HK-2 (cell line): ENCODE measurements around the gene ETDC.

Source experiments
- DNase-seq: peaks from one replicate; pipeline ENCODE4 v3.0.0-alpha.2; 2018; ENCODE audit not compliant: unreplicated experiment

Gene ETDC

GRCh38 chrX:135346975-135347374 lies 37.7 kb downstream of the ETDC start:
- no peak for DNase-seq

DNA sequence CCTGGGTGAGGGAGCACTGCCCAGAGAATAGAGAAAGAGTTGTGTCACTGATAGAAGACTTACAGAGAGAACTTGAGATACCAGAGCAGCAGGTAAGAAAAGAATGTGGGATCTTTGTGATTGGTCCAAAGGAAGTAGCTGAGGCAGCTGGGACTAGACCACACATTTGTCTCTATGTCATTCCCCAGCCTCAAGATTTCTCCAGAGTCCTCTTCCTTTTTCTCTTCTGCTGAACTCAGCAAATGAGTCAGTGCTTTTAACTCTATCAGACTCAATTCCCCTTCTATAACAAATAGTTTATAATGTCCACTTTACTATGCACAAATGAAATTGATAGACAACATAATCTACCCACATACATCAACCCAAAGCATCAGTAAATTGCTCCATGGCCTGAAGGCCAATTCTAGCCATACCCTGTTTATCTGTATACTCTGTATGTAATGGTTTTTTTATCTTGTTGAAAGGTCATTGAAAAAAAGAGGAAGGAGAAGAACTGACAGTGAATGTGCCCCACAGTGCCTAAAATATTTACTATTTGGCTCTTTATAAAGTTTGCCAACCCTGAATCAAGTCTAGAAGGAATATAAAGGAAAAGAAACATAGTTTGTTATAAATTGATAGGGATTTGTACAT lies 38.2 kb downstream of the ETDC start:
- DNase-seq = no peak

DNA sequence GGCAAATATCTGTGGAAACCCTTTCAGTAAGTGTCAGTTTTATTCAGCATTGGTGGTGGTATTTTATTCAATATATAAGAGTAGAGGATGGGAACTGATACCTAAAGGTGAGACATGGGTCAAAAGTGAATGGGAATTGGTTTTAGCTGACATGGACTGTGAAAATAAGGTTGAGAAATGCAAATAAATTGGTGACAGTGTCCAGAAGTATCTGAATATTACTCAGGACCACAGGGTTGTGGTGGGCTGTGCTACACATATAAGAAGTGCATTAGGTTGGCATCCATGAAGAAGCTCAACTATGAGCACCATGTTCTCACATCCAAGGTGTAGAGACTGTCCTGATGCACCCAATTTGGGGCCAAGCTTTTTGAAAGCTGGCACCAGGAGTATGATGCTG lies 45.0 kb downstream of the ETDC start:
- no peak for DNase-seq
